HG03196 (cell line): ENCODE results near the gene PPP4R3B.
"Not testable (repeated sequence)": the region's sequence is repeated elsewhere in the genome, so short reads cannot be mapped to it uniquely, and the experiment has no call there.

Source experiments
- ATAC-seq: cut with Tn5 transposase; IDR thresholded peaks from one replicate; pipeline ENCODE4 v1.9.1; 2021; ENCODE audit not compliant: unreplicated experiment

PPP4R3B gene

DNA sequence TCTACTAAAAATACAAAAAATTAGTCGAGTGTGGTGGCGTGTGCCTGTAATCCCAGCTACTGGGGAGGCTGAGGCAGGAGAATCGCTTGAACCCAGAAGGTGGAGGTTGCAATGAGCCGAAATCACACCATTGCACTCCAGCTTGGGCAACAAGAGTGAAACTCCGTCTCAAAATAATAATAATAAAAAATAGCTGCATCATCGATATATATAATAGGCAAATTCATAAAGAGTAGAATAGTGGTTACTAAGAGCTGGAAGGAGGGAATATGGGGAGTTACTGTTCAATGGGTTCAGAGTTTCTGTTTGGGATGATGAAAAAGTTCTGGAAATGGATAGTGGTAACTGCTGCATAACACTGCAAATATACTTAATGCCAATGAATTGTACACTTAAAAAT is 20.6 kb downstream of the PPP4R3B start:
- ATAC-seq: not testable (repeated sequence)

DNA sequence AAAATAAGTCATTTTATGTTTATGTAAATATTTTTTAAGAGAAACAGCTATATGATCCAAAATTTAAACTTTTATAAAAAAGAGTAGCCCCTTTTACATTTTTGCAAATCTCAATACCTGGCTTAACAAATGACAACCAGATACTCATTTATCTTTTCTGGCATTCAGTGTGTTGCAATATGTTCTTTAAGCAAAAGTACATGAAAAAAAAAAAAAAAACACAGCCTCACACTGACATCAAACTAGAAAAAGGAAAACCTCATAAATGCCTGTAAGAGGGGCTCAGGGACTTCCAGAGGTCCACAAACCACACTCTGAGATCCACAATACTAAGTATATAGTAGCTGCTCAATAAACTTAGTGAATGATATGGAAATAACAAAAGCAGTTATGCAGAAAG is 21.9 kb downstream of the PPP4R3B start:
- ATAC-seq: no peak

DNA sequence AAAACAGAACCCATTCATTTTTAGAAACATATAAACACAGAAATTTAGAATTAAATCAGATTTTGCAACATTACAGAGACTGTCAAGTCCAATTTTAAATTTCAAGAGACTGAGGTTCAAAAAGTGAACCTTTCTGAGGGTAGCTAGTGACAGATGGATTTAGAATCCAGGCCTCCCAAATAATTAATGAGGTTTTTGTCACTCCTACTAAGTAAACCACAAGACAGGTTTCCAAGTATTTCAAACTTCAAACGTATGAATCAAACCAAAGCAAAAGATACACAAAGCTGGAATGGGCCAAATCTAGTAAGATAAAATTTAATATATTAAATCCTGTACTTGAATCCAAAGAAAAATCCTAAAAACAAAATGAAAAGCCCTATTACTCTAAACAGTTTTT is 25.3 kb downstream of the PPP4R3B start:
- ATAC-seq: no peak

DNA sequence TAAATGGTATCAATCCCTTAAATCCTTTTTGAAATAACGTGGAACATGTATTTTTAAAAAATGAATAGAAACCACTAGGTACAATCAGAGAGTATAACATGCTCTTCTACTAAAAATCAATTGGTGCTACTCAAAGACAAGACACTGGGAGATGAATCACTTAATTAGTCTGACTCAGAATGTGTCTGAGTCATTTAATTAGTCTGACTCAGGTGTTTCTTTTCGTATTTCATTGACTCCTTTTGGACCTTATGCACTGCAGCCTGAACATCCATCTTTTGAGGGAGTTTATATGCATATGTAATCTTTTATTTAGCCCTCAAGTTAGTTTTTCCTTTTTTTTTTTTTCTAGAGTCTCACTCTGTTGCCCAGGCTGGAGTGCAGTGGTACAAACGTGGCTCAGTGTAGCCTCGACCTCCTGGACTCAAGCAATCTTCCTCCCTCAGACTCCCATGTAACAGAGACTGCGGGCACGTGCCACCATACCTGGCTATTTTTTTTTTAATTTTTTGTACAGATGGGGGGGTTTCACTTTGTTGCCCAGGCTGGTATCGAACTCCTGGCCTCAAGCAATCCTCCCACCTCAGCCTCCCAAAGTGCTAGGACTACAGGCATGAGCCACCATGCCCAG is 26.5 kb downstream of the PPP4R3B start:
- peak; percentile 87 for ATAC-seq

DNA sequence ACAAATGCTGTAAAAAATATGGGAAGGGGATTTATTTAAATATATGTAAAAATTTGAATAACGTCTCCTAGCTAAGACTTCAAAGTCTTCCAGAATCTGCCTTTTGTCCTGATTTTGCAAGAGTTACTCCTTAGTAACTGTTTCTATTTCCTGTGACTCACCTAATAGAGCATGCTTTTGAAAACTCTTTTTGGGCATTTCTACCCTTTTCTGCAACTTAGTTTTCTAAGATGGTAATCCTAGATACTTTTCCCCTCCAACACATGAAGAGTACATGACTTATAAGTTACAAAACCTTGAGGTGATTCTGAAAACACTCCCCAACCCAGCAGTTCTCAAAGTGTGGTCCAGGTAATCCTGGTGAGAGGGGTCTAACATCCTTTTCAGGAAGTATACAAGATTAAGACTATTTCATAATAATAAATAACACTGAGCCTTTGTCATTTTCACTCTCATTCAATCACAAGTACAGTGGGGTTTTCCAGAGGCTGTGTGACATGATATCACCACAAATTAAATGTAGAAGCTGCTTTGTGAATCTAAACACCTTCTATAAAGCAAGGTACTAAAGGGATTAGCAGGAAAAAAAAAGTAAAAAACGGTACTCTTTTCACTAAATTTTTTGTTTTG is 31.9 kb downstream of the PPP4R3B start:
- no peak for ATAC-seq

DNA sequence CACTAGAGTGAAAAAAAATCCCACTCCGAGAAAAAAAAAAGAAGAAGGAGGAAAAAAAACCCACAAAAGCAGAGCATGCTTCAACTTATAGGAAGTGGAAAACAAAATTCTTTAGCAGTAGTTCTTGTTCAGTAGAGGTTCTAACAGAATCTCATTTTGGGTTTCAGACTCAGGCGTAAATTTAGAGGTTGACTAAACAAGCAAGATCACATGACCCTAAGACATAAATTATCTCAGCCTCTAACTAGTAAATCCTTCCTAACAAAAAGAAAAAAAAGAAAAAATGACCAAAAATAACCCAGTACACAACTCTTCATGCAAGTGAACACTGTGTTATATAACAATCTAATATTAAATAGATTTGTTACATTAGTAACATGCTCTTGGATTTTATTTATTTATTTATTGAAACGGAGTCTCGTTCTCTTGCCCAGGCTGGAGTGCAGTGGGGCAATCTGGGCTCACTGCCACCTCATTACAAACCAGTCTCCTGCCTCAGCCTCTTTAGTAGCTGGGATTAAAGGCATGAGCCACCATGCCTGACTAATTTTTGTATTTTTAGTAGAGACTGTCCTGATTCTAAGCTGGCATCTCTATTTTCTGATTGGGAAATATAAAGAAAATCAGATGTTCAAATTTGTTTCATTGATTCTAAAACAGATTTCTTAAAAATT is 35.4 kb downstream of the PPP4R3B start:
- no peak for ATAC-seq

DNA sequence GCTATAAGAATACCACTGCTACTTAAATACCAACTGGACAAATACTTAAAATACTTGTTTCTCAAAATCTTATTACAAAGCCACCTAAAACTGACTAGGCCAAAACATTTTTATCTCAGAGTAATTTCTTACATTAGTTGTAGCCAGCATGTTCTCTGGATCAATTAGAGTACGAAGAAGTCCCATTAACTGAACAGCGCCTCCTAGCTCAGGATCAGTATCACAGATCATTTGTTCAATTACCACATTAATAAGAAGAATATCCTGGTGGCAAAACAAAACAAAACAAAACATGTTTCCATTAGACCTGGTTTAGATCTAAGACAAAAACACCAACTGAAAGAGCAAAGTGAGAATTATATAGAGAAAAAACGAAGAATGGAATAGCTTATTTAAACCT is 36.0 kb downstream of the PPP4R3B start:
- no peak for ATAC-seq

DNA sequence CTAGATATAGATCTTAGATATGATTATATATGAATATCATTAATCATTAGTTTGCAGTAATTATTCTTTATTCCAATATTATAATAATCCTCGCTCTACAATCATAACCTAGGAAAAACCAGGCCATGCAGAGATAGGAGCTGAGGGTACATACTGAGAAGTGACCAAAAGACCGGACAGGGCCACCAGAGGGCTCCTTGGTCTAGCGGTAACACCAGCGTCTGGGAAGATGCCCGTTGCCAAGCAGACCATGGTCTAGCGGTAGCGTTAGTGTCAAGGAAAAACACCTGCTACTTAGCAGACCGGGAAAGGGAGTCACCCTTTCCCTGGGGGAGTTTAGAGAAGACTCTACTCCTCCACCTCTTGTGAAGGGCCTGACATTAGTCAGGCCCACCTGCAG is 48.4 kb downstream of the PPP4R3B start:
- ATAC-seq: not testable (repeated sequence)

DNA sequence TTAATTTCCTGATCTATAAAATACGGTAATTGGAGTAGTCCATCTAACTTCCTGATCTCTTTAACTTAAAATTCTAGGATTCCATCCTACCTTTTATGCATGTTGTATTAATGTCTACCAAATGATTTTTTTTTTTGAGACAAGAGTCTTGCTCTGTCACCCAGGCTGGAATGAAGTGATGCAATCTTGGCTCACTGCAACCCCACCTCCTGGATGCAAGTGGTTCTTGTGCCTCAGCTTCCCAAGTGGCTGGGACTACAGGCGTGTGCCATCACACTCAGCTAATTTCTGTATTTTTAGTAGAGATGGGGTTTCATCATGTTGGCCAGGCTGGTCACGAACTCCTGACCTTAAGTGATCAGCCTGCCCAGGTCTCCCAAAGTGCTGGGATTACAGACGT is 50.1 kb downstream of the PPP4R3B start:
- ATAC-seq: no peak

DNA sequence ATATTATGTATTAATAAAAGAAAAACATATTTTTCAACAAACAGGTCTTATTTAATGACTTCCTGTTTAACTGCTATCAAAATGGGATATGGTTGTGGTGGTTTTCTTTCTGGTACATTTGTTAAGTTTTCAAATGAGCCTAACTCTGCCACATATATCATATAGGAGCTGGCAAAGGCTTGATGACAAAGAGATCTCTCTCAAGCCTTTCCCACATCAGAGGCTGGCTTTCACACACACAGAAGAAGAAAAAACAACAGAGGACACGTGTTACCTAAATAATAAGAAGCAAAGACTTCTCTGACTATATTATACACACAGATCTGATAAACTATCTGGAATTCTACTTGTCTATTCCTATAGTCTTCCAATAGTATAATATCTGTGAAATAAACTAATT is 51.8 kb downstream of the PPP4R3B start:
- ATAC-seq: no peak

DNA sequence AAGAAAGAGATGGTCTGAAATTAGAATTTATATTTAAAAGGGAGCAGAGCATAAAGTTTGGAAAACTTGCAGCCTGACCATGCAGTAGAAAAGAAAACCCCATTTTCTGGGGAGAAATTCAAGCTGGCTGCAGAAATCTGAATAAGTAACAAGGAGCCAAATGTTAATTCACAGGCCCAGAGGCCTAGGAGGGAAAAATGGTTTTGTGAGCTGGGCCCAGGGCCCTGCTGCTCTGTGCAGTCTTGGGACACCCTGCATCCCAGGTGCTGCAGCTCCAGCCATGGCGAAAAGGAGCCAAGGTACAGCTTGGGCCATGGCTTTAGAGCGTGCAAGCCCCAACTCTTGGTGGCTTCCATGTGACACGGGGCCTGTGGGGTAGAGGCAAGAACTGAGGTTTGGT is 56.6 kb downstream of the PPP4R3B start:
- no peak for ATAC-seq

DNA sequence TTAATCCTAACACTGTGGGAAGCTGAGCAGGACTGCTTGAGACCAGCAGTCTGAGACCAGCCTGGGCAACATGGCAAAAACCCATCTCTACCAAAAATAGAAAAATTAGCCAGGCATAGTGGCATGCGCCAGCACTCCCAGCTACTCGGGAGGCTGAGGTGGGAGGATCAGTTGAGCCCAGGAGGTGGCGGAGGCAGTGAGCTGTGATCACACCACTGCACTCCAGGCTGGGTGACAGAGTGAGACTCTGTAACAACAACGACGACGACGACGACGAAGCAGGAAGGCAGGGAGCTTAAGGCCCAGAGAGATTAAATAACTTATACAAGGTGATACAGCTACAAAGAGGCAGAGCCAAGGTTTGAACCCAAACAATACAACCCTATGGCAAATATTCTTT is 60.6 kb downstream of the PPP4R3B start:
- ATAC-seq: no peak

DNA sequence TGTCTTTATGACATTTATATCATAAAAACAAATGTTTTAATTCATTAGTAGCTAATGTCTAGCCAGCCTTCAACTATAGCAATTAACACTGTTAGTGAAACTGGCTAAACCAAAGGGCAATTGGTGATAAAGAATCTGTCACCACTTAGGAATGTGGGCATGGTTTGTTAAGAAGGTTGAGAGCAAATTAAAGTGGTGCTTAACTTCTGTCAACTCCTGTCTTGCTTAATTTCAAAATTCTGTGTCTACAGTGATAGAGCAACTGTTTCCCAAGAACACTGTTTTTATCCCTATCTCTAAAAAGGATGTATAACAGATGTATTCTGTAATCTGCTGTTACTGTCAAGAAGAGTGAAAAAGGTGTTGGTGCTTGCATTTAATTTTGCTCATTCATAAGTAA is 61.4 kb downstream of the PPP4R3B start:
- no peak for ATAC-seq

DNA sequence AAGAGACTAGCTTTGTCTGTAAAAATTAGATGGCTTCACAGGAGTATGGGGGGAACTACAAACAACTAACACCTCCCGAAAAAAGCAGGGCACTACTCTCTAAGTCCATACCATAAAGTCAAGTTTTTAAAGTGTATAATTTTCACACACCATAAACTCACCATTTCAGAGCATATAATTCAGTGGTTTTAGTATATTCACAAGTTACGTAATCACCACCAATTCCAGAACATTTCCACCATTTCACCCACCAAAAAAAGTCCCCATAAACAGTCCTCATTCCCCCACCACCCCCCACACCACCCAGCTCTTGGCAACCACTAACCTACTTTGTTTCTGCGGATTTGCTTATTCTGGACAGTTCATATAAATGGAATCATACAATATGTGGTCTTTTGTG is 64.1 kb downstream of the PPP4R3B start:
- no peak for ATAC-seq

DNA sequence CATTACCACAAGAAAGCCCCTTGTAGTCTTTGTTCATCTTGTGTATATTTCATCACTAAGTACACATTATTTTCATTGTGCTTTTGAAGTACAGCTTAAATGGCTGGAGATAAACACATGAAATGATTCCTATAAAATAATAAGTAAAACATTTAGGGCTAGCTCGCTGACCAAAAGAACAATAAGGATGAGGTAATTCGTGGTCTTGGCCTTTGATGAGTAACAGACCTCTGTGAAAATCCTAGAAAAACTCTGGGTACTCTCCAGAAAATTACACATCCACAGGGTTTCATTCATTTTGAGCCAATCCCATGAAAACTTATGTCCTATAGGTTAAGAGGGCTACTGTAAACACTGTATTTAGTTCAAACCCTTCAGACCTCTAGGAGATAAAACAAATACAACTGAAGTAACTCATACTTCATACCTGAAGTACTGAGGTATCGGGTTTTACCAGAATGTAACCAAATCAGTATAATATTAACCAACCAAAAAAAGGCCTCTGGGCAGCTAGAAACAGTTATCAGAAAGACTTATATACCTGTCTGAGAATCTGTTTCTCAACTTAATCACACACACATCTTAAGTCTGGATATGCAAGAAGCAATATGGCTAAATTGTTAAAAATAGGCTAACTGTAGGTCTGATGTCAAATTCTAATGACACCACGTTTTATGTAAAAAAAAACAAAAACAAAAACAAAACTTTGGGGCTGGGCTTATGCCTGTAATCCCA is 66.9 kb downstream of the PPP4R3B start:
- ATAC-seq: no peak

DNA sequence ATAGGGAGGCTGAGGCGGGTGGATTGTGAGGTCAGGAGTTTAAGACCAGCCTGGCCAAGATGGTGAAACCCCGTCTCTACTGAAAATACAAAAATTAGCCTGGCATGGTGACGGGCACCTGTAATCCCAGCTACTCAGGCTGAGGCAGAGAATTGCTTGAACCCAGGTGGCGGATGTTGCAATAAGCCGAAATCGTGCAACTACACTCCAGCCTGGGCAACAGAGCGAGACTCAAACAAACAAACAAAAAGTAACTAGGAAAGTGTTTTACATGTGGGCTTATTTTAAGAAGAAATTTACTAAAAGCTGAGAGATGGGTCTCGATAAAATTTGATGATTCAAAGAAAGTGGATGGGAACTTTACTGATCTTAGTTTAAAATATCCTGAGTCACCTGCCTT is 69.7 kb downstream of the PPP4R3B start:
- ATAC-seq: not testable (repeated sequence)

DNA sequence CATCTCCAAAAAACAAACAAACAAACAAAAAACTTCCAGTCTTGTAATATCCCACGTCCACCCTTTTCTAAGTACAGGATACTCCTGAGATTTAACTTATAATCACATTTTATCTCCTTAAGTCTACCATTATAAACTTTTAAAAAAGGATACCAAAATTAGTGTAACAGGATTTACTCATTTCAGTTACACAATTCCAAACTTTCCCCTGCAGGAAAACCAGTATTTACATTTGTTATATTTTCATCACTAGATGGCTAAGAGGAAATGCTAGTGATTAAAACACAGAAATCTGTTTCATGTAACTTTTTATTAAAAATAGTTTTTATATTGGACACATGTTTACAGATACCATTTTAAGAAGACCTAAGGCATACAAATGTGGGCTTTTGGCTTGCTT is 70.4 kb downstream of the PPP4R3B start:
- ATAC-seq: no peak

DNA sequence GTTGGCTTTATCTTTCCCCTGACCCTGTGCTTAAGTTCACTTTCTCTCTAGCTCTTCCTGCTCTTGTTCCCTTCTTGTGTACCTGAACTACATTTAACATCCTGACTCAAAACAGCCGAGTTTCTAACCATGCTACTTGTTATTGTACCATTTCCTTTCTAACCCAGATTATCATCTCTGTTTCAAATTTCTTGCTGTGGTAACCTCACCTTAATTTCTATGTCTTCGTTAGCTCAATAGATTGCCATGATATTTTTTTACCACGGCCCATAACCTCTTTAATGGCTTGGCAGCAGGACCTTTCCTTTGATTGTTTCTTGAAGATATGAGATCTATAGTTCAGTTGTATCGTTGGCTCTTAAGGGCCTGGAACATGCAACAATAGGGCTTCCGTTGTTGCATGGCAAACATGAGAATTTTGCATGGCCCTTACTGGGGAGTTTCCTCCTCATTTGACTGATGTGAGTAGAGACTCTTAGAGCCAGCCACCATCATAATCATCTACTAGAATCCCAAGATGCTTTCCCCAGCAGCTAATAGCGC is 86.8 kb downstream of the PPP4R3B start:
- ATAC-seq: no peak

DNA sequence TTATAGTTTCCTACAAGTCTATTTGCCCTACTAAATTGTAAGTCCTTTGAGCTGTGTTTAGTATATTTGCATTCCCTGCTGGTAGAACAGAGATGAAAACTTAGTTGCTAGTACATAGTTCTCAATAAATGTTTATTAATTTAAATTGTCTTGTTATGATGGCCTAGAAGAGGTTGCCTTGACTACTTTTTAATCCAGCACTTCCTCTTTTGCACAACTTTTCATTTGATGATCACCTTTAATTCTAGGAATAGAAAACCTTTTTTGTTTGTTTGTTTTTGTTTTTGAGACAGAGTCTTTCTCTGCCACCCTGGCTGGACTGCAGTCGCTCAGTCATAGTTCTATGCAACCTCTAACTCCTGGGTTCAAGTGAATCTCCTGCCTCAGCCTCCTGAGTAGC is 91.2 kb downstream of the PPP4R3B start:
- ATAC-seq: no peak

DNA sequence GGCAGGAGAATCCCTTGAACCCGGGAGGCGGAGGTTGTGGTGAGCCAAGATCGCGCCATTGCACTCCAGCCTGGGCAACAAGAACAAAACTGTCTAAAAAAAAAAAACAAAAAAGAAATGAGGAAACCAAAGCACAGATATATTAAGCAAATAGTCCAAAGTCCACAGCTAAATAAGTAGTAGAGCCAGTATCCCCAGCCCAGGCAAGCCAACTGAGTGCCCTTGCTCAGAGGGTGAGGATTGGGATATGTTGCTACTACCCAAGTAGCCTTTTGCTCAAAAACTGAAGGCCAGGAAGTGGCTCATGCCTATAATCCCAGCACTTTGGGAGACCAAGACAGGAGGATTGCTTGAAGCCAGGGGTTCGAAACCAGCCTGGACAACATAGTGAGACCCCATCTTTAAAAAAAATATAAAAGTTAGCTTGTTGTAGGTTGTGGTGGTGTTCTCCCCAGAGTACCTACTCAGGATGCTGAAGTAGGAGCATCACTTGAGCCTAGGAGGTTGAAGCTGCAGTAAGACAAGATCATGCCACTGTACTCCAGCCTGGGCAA is 92.5 kb downstream of the PPP4R3B start:
- no peak for ATAC-seq
